ENCODE data around the gene RAB5B.

- TF ChIP-seq POLR2AphosphoS5 (IDR thresholded peaks at IDR 0.05) (no peak), POLR2A (IDR thresholded peaks at IDR 0.05) (no peak), CTCF (IDR thresholded peaks at IDR 0.05) (no peak), EP300 (IDR thresholded peaks at IDR 0.05) (no peak)
Observed at GRCh38 chr12:56017181-56017580, 43.3 kb downstream of the RAB5B start.

Measured in sigmoid colon (tissue), 4 donors.